ENCODE measurements around the gene RMRP.
"Not testable (repeated sequence)": the region's sequence is repeated elsewhere in the genome, so short reads cannot be mapped to it uniquely, and the experiment has no call there.

Gene RMRP

DNA sequence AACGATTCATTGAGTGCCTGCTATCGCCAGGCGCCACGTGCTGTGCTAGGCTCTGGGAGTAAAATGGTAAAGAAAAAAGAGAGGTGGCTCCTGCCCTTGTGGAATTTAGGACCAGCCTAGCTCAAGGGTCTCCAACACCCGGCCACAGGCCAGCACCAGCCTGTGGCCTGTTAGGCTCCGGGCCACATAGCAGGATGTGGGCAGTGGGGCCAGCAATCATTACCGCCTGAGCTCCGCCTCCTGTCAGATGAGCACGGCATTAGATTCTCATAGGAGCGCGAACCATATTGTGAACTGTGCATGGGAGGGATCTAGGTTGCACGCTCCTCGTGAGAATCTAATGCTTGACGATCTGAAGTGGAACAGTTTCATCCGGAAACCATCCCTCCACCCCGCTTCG is 1.5 kb downstream of the RMRP start:
- no peak overlapping the region for H3K4me3 ChIP-seq (ENCODE audit: low read length)
- H2AFZ ChIP-seq (ENCODE audit: low read depth, low read length) = no peak overlapping the region
- no peaks in the 10 kb centered on the region for H3K9me3 ChIP-seq (ENCODE audit: low read length)
- peaks cover 14% of the 10 kb centered on the region for H3K36me3 ChIP-seq (ENCODE audit: insufficient read depth, low read length)
- no peaks in the 10 kb centered on the region for H3K27me3 ChIP-seq (ENCODE audit: insufficient read depth, low read length)
- H3K4me1 ChIP-seq (ENCODE audit: insufficient read depth, low read length) = peaks cover 13% of the 10 kb centered on the region

DNA sequence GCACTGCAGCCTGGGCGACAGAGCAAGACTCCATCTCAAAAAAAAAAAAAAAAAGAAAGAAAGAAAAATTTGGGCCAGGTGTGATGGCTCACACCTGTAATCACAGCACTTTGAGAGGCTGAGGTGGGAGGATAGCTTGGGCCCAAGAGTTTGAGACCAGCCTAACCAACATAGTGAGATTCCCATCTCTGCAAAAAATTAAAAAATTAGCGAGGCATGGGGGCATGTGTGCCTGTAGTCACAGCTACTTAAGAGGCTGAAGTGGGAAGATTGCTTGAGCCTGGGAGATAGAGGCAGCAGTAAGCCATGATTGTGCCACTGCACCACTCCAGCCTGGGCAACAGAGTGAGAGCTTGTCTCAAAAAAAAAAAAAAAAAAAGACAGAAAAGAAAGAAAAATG is 4.2 kb downstream of the RMRP start:
- no peak overlapping the region for H3K4me3 ChIP-seq (ENCODE audit: low read length)
- H3K9me3 ChIP-seq (ENCODE audit: low read length) = no peaks in the 10 kb centered on the region
- no peaks in the 10 kb centered on the region for H3K27me3 ChIP-seq (ENCODE audit: insufficient read depth, low read length)
- peaks cover 4% of the 10 kb centered on the region for H3K4me1 ChIP-seq (ENCODE audit: insufficient read depth, low read length)
- no peak overlapping the region for H2AFZ ChIP-seq (ENCODE audit: low read depth, low read length)
- H3K36me3 ChIP-seq (ENCODE audit: insufficient read depth, low read length) = no peaks in the 10 kb centered on the region

DNA sequence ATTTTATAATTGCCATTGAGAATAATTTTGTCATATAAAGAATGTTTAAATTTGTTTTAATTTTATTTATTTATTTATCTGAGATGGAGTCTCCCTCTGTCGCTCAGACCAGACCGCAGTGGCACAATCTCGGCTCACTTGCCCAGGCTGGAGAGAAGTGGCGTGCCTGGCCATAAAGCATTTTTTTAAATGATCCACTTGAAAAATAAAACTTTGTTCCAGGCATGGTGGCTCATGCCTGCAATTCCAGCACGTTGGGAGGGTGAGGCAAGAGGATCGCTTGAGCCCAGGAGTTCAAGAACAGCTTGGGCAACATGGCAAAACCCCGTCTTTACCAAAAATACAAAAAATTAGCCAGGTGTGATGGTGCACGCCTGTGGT is 5.0 kb downstream of the RMRP start:
- Histone ChIP-seq H3K4me3 (ENCODE audit: low read length) (no peak overlapping the region), H3K9me3 (ENCODE audit: low read length) (no peaks in the 10 kb centered on the region), H2AFZ (ENCODE audit: low read depth, low read length) (no peak overlapping the region), H3K36me3 (ENCODE audit: insufficient read depth, low read length) (no peaks in the 10 kb centered on the region), H3K4me1 (ENCODE audit: insufficient read depth, low read length) (peaks cover 4% of the 10 kb centered on the region), H3K27me3 (ENCODE audit: insufficient read depth, low read length) (no peaks in the 10 kb centered on the region)

DNA sequence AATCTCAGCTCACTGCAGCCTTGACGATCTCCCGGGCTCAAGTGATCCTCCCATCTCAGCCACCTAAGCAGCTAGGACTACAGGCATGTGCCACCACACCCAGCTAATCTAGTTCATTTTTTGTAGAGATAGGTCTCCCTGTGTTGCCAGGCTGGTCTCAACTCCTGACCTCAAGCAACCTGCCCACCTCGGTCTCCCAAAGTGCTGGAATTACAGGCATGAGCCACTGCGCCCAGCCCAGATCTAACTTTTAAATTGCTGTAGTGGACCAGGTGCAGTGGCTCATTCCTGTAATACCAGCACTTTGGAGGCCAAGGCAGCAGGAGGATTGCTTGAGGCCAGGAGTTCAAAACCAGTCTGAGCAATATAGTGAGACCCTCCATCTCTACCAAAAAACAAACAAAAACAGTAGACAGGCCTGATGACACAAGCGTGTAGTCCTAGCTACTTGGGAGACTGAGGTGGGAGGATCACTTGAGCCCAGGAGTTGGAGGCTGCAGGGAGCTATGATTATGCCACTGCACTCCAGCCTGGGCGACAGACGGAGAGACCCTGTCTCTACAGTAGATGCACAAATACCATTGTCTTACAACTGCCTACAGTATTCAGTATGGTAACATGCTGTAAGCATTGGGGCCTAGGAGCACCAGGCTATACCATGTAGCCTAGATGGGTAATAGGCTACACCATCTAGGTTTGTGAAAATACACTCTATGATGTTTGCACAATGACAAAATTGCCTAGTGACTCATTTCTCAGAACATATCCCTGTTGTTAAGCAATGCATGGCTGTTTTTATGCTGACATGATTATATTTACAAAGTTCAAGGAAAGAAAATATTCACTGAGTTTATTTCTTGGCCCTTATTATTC is 5.6 kb downstream of the RMRP start:
- no peaks in the 10 kb centered on the region for H3K36me3 ChIP-seq (ENCODE audit: insufficient read depth, low read length)
- H3K27me3 ChIP-seq (ENCODE audit: insufficient read depth, low read length) = no peaks in the 10 kb centered on the region
- no peak overlapping the region for H2AFZ ChIP-seq (ENCODE audit: low read depth, low read length)
- H3K4me3 ChIP-seq (ENCODE audit: low read length) = no peak overlapping the region
- H3K9me3 ChIP-seq (ENCODE audit: low read length) = no peaks in the 10 kb centered on the region
- peaks cover 7% of the 10 kb centered on the region for H3K4me1 ChIP-seq (ENCODE audit: insufficient read depth, low read length)

DNA sequence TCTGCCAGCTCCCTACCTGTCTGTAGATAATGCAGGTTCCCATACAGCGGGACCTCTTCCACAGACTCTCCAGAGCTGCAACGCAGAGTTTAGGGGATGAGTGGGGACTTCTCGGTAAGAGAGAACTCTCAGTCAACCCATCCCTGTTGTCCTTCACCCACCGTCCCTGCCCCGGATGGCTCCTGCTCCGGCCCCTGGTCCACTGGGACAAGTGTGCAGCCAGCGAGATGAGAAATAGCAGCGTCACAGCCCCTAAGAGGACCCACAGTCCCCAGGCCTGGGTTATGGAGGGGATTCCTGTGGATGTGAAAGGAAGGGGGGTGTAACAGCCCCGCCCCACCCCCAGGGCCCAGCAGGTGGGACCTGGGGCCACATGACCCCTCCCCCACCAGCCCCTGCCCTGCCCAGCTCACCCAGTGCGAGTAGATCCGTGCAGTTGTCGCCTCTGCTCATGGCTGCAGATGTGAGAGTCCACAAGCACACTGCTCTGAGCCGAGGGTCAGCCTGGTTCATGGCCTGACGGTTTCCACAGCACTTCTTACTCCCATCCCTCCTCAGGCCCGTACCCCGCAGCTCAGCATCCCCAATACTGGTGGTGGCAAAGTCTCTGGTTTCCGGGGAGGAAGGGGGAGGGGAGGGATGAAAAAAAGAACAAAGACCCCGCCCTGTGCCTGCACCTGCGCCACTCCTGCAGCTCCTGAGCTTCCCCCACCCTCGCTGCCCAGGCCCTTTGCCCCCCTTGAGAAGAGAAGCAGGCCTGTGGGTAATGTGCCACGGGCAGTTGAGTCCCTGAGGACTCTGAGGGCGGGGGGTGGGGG is 7.3 kb downstream of the RMRP start, which contains the start of gene SIT1:
SIT1 (minus strand) TSS at position 591 of the 818 bp plus-strand sequence; CDS start at position 513, 78 bp downstream.
- no peaks in the 10 kb centered on the region for H3K27me3 ChIP-seq (ENCODE audit: insufficient read depth, low read length)
- no peak within 1 kb of the TSS for H2AFZ ChIP-seq (ENCODE audit: low read depth, low read length)
- H3K4me1 ChIP-seq (ENCODE audit: insufficient read depth, low read length) = peaks cover 10% of the 10 kb centered on the region
- H3K9me3 ChIP-seq (ENCODE audit: low read length) = no peaks in the 10 kb centered on the region
- H3K36me3 ChIP-seq (ENCODE audit: insufficient read depth, low read length) = no peaks in the 10 kb centered on the region
- no peak within 1 kb of the TSS for H3K4me3 ChIP-seq (ENCODE audit: low read length)

- Histone ChIP-seq H3K36me3 (ENCODE audit: insufficient read depth, low read length) (no peaks in the 10 kb centered on the region), H3K27me3 (ENCODE audit: insufficient read depth, low read length) (no peaks in the 10 kb centered on the region), H2AFZ (ENCODE audit: low read depth, low read length) (no peak overlapping the region), H3K4me3 (ENCODE audit: low read length) (no peak overlapping the region), H3K9me3 (ENCODE audit: low read length) (no peaks in the 10 kb centered on the region), H3K4me1 (ENCODE audit: insufficient read depth, low read length) (peaks cover 10% of the 10 kb centered on the region)
Observed at GRCh38 chr9:35649431-35650340, 8.1 kb downstream of the RMRP start.

GRCh38 chr9:35646533-35647265 is 11.1 kb downstream of the RMRP start:
- Histone ChIP-seq H3K4me3 (ENCODE audit: low read length) (peak overlapping the region; percentile 77), H3K27me3 (ENCODE audit: insufficient read depth, low read length) (no peaks in the 10 kb centered on the region), H3K36me3 (ENCODE audit: insufficient read depth, low read length) (no peaks in the 10 kb centered on the region), H2AFZ (ENCODE audit: low read depth, low read length) (peak overlapping the region; percentile 97), H3K4me1 (ENCODE audit: insufficient read depth, low read length) (peaks cover 10% of the 10 kb centered on the region), H3K9me3 (ENCODE audit: low read length) (no peaks in the 10 kb centered on the region)

GRCh38 chr9:35646153-35646532 is 11.7 kb downstream of the RMRP start:
- Histone ChIP-seq H3K9me3 (ENCODE audit: low read length) (no peaks in the 10 kb centered on the region), H3K36me3 (ENCODE audit: insufficient read depth, low read length) (no peaks in the 10 kb centered on the region), H2AFZ (ENCODE audit: low read depth, low read length) (peak overlapping the region; percentile 97), H3K4me1 (ENCODE audit: insufficient read depth, low read length) (peaks cover 10% of the 10 kb centered on the region), H3K4me3 (ENCODE audit: low read length) (peak overlapping the region; percentile 77), H3K27me3 (ENCODE audit: insufficient read depth, low read length) (no peaks in the 10 kb centered on the region)

DNA sequence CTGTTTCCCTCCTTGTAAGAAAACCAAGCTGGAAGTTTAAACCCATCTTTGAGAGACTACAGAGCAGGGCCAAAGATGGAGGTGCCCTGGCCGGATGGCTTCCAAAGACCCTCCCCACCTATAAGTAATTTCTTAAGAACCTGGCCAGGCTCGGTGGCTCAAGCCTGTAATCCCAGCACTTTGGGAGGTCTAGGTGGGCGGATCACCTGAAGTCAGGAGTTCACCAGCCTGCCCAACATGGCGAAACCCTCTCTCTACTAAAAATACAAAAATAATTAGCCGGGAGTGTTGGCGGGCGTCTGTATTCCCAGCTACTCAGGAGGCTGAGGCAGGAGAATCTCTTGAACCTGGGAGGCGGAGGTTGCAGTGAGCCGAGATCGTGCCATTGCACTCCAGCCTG is 12.1 kb downstream of the RMRP start:
- not testable (repeated sequence) for H3K4me1 ChIP-seq (ENCODE audit: insufficient read depth, low read length)

DNA sequence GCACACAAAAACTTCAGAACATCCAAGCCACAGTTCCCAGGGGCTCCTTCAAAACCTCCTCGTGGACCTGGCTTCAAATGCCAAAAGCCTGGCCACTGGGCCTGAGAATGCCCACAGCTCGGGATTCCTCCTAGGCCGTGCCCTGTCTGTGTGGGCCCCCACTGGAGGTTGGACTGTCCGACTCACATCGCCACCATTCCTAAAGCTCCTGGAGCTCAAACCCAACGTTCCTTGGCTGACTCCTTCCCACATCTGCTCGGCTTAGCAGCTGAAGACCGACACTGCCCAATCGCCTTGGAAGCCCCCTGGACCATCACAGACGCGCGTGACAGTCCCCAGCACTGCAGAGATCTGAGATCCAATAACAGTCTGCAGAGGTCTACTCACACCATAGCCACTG is 14.8 kb downstream of the RMRP start:
- peaks cover 10% of the 10 kb centered on the region for H3K4me1 ChIP-seq (ENCODE audit: insufficient read depth, low read length)
- no peaks in the 10 kb centered on the region for H3K36me3 ChIP-seq (ENCODE audit: insufficient read depth, low read length)
- H3K27me3 ChIP-seq (ENCODE audit: insufficient read depth, low read length) = no peaks in the 10 kb centered on the region
- no peak overlapping the region for H3K4me3 ChIP-seq (ENCODE audit: low read length)
- no peak overlapping the region for H2AFZ ChIP-seq (ENCODE audit: low read depth, low read length)
- no peaks in the 10 kb centered on the region for H3K9me3 ChIP-seq (ENCODE audit: low read length)

More for the DNA sequence above, 12.1 kb downstream of the RMRP start:
- H3K4me3 ChIP-seq (ENCODE audit: low read length) = peak overlapping the region; percentile 77
- H3K36me3 ChIP-seq (ENCODE audit: insufficient read depth, low read length); H2AFZ ChIP-seq (ENCODE audit: low read depth, low read length); H3K27me3 ChIP-seq (ENCODE audit: insufficient read depth, low read length); H3K9me3 ChIP-seq (ENCODE audit: low read length): not testable (repeated sequence)

DNA sequence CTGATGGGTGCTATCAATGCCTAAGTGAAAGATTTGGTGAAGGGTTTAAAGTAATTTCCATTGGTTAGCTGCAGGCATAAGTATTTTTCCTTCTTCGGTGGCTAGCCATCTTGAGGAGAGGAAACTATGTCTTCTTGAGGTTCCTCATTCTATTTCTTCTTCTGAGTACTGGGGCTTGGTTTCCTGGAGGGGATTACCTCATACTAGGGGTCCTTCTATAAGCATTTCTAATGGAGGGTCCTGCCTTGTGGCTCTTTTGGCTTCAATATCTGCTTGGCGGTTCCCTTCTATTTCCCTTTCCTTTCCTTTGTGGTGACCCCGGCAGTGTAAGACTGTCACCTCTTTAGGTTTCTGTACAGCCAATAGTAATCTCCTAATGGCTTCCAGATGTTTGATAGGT is 16.3 kb downstream of the RMRP start:
- H3K27me3 ChIP-seq (ENCODE audit: insufficient read depth, low read length); H3K9me3 ChIP-seq (ENCODE audit: low read length); H3K4me3 ChIP-seq (ENCODE audit: low read length); H3K4me1 ChIP-seq (ENCODE audit: insufficient read depth, low read length); H2AFZ ChIP-seq (ENCODE audit: low read depth, low read length); H3K36me3 ChIP-seq (ENCODE audit: insufficient read depth, low read length): not testable (repeated sequence)

GRCh38 chr9:35640431-35640830 is 17.4 kb downstream of the RMRP start:
- not testable (repeated sequence) for H2AFZ ChIP-seq (ENCODE audit: low read depth, low read length); H3K4me1 ChIP-seq (ENCODE audit: insufficient read depth, low read length); H3K9me3 ChIP-seq (ENCODE audit: low read length); H3K27me3 ChIP-seq (ENCODE audit: insufficient read depth, low read length); H3K36me3 ChIP-seq (ENCODE audit: insufficient read depth, low read length); H3K4me3 ChIP-seq (ENCODE audit: low read length)
